GM12878 (cell line): Measurements from ENCODE around the gene TYW3. TPM values are rescaled to one million over a fixed set of nuclear protein-coding genes. Genes with fewer than 3 reads are reported as not detected.

Source experiments
- CBFB ChIP-seq: IDR thresholded peaks from 2 replicates; pipeline ENCODE4 v1.6.1; 2016; ENCODE audit warnings: antibody characterized with exemption, low read depth
- CBX3 ChIP-seq: fragments of 200-600 bp; sonication (generic); IDR thresholded peaks from 2 replicates; pipeline ENCODE4 v1.6.1; 2016; ENCODE audit warnings: low read depth, borderline replicate concordance
- CEBPB ChIP-seq, 2 experiments: fragments of 150-350 bp in 1 of 2; IDR thresholded peaks; 2 replicates each; pipeline ENCODE4 v1.6.1; 2012 to 2014; ENCODE audit warnings: low read depth in 2 of 2, low read length in 2 of 2, borderline replicate concordance in 1 of 2, inconsistent platforms in 1 of 2
- CREB1 ChIP-seq: IDR thresholded peaks from 2 replicates; pipeline ENCODE4 v1.6.1; 2012; ENCODE audit warnings: low read depth, mild to moderate bottlenecking, inconsistent platforms
- EGR1 ChIP-seq, 2 experiments: IDR thresholded peaks; 1 replicate in 1 of 2; 2 replicates in 1 of 2; pipeline ENCODE4 v1.6.1; 2011 to 2012; ENCODE audit warnings: low read depth in 2 of 2, low read length in 2 of 2, borderline replicate concordance in 1 of 2, mild to moderate bottlenecking in 1 of 2, moderate library complexity in 1 of 2
- IKZF2 ChIP-seq, 2 experiments: fragments of 450-650 bp; IDR thresholded peaks; 2 replicates each; pipeline ENCODE4 v1.6.1; 2017; ENCODE audit warnings: mild to moderate bottlenecking in 2 of 2, moderate library complexity in 2 of 2
- MYC ChIP-seq: IDR thresholded peaks from 2 replicates; pipeline ENCODE4 v1.6.1; 2011; ENCODE audit warnings: mild to moderate bottlenecking, low read length, moderate library complexity, inconsistent platforms; ENCODE audit not compliant: insufficient read depth, insufficient replicate concordance, insufficient read length, severe bottlenecking
- RAD51 ChIP-seq: fragments of 450-650 bp; IDR thresholded peaks from 2 replicates; pipeline ENCODE4 v1.6.1; 2016; ENCODE audit warnings: moderate library complexity, mild to moderate bottlenecking, inconsistent platforms
- RELA ChIP-seq: fragments of 450-650 bp; IDR thresholded peaks from 2 replicates; pipeline ENCODE4 v1.8.0; 2014; ENCODE audit warnings: borderline replicate concordance; ENCODE audit not compliant: partially characterized antibody
- STAT1 ChIP-seq: fragments of 450-650 bp; conservative IDR thresholded peaks from 2 replicates; pipeline ENCODE4 v1.6.1; 2014; ENCODE audit warnings: antibody characterized with exemption, mild to moderate bottlenecking
- TCF12 ChIP-seq: IDR thresholded peaks from 2 replicates; pipeline ENCODE4 v1.6.1; 2011; ENCODE audit warnings: low read depth, mild to moderate bottlenecking, low read length
- TCF7 ChIP-seq: IDR thresholded peaks from 2 replicates; pipeline ENCODE4 v1.6.1; 2014; ENCODE audit warnings: antibody characterized with exemption, borderline replicate concordance
- YBX1 ChIP-seq: fragments of 450-650 bp; IDR thresholded peaks from 2 replicates; pipeline ENCODE4 v1.6.1; 2016; ENCODE audit warnings: antibody characterized with exemption
- YY1 ChIP-seq: IDR thresholded peaks from 2 replicates; pipeline ENCODE4 v1.6.1; 2011; ENCODE audit warnings: low read depth, mild to moderate bottlenecking, low read length
- ZNF217 ChIP-seq: fragments of 450-650 bp; IDR thresholded peaks from 2 replicates; pipeline ENCODE4 v1.6.1; 2017; ENCODE audit warnings: antibody characterized with exemption, mild to moderate bottlenecking
- ZNF24 ChIP-seq: fragments of 450-650 bp; IDR thresholded peaks from 2 replicates; pipeline ENCODE4 v1.6.1; 2017; ENCODE audit warnings: antibody characterized with exemption, mild to moderate bottlenecking
- polyA plus RNA-seq, 11 experiments: library from polyadenylated mRNA; depleted of rRNA in 4 of 11; unstranded in 6 of 11; stranded (reverse) in 5 of 11; fragments of >200 nt; fragmentation: Nextera tagmentation in 4 of 11; fragmentation: Illumina TruSeq in 1 of 11; extraction: Ambion mirVana in 4 of 11; extraction: Trizol in 1 of 11; gene quantifications; 1 replicate in 1 of 11; 2 replicates in 10 of 11; pipeline versions ENCODE4 v1.2.1 to v1.2.3, GENCODE V29; 2011 to 2016; ENCODE audit warnings: inconsistent platforms in 2 of 11, missing spikeins in 2 of 11, low read depth in 1 of 11
- total RNA-seq, 4 experiments: library from RNA; depleted of rRNA in 3 of 4; stranded (reverse); fragments of >200 nt in 3 of 4; fragmentation: Illumina TruSeq in 1 of 4; extraction: Trizol in 1 of 4; gene quantifications; 2 replicates each; pipeline versions ENCODE4 v1.2.1 to v1.2.3, GENCODE V29; 2013 to 2021
- TF ChIP-seq, protein P1 (sequence below): fragments of 450-650 bp; IDR thresholded peaks from 2 replicates; pipeline ENCODE4 v1.6.1; 2016; ENCODE audit warnings: mild to moderate bottlenecking
- TF ChIP-seq, protein P2 (sequence below): fragments of 450-650 bp; IDR thresholded peaks from 2 replicates; pipeline ENCODE4 v1.6.1; 2017; ENCODE audit warnings: mild to moderate bottlenecking, moderate library complexity
- TF ChIP-seq, protein P3 (sequence below): fragments of 450-650 bp; IDR thresholded peaks from 2 replicates; pipeline ENCODE4 v1.6.1; 2017; ENCODE audit warnings: antibody characterized with exemption, mild to moderate bottlenecking, moderate library complexity
- TF ChIP-seq, protein P4 (sequence below): fragments of 450-650 bp; IDR thresholded peaks from 2 replicates; pipeline ENCODE4 v1.6.1; 2014; ENCODE audit warnings: mild to moderate bottlenecking

The TYW3 gene
- total and polyA plus RNA-seq, 10 of the 15 experiments (the other 5 are each of a cell fraction or from before 2014, with no cell fraction given): 18.6 to 54.4 (median 32.8) TPM

DNA sequence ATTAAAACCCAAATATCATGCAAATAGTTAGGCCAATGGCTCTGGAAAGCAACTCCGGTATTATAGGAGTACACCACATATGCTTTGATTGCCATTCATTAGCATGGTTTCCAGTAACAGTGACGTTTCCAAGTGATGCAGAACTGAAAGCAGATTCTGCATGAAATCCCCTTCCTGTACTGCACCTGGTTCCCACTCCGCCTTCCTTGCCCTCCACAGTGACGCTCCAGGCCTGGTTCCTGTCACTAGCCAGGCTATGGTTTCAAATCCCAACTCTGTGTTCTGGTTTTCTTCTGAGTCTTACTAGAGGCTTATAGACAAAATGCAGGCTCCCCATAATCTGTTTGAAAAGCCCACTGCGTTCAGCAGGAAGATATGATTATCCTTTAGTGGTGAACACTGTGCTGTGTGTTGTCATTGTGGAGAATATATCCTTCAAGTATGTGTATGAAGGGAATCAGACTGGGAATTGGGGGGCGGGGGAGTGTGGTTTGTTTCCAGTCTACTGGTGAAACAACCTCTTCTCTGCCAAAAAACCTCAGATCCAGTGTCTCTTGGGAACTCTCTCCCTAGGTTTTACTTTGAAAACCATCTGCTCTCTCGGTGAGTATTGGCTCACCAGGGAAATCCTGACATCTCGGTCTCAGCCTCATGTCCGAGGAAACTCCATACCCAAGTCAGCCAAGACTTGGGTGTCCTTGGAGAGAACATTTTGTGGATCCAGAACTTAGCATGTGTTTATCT lies 78.7 kb downstream of the TYW3 start (continued):
- TF ChIP-seq MYC (no peak), CEBPB (IDR thresholded peaks at IDR 0.05; ENCODE audit: borderline replicate concordance in 1 of 2, low read depth in 2 of 2, low read length in 2 of 2) (no peak), TCF7 (no peak), CREB1 (peak; percentile 63), IKZF2 (IDR thresholded peaks at IDR 0.05) (peak; percentile 78 to 79), RELA (no peak), CBFB (no peak), YBX1 (no peak), YY1 (no peak), EGR1 (IDR thresholded peaks at IDR 0.05; ENCODE audit: borderline replicate concordance in 1 of 2, low read depth in 2 of 2, low read length in 2 of 2) (no peak), STAT1 (no peak), RAD51 (no peak), CBX3 (no peak), ZNF24 (0 out of 2 replicates have a peak, but pooled peaks have one; percentile 8), TCF12 (peak; percentile 69; the same call in 1 of the 2 replicates), ZNF217 (no peak)
- TF ChIP-seq, protein P1, sequence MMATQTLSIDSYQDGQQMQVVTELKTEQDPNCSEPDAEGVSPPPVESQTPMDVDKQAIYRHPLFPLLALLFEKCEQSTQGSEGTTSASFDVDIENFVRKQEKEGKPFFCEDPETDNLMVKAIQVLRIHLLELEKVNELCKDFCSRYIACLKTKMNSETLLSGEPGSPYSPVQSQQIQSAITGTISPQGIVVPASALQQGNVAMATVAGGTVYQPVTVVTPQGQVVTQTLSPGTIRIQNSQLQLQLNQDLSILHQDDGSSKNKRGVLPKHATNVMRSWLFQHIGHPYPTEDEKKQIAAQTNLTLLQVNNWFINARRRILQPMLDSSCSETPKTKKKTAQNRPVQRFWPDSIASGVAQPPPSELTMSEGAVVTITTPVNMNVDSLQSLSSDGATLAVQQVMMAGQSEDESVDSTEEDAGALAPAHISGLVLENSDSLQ: no peak
- TF ChIP-seq, protein P2, sequence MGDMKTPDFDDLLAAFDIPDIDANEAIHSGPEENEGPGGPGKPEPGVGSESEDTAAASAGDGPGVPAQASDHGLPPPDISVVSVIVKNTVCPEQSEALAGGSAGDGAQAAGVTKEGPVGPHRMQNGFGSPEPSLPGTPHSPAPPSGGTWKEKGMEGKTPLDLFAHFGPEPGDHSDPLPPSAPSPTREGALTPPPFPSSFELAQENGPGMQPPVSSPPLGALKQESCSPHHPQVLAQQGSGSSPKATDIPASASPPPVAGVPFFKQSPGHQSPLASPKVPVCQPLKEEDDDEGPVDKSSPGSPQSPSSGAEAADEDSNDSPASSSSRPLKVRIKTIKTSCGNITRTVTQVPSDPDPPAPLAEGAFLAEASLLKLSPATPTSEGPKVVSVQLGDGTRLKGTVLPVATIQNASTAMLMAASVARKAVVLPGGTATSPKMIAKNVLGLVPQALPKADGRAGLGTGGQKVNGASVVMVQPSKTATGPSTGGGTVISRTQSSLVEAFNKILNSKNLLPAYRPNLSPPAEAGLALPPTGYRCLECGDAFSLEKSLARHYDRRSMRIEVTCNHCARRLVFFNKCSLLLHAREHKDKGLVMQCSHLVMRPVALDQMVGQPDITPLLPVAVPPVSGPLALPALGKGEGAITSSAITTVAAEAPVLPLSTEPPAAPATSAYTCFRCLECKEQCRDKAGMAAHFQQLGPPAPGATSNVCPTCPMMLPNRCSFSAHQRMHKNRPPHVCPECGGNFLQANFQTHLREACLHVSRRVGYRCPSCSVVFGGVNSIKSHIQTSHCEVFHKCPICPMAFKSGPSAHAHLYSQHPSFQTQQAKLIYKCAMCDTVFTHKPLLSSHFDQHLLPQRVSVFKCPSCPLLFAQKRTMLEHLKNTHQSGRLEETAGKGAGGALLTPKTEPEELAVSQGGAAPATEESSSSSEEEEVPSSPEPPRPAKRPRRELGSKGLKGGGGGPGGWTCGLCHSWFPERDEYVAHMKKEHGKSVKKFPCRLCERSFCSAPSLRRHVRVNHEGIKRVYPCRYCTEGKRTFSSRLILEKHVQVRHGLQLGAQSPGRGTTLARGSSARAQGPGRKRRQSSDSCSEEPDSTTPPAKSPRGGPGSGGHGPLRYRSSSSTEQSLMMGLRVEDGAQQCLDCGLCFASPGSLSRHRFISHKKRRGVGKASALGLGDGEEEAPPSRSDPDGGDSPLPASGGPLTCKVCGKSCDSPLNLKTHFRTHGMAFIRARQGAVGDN: no peak
- TF ChIP-seq, protein P3, sequence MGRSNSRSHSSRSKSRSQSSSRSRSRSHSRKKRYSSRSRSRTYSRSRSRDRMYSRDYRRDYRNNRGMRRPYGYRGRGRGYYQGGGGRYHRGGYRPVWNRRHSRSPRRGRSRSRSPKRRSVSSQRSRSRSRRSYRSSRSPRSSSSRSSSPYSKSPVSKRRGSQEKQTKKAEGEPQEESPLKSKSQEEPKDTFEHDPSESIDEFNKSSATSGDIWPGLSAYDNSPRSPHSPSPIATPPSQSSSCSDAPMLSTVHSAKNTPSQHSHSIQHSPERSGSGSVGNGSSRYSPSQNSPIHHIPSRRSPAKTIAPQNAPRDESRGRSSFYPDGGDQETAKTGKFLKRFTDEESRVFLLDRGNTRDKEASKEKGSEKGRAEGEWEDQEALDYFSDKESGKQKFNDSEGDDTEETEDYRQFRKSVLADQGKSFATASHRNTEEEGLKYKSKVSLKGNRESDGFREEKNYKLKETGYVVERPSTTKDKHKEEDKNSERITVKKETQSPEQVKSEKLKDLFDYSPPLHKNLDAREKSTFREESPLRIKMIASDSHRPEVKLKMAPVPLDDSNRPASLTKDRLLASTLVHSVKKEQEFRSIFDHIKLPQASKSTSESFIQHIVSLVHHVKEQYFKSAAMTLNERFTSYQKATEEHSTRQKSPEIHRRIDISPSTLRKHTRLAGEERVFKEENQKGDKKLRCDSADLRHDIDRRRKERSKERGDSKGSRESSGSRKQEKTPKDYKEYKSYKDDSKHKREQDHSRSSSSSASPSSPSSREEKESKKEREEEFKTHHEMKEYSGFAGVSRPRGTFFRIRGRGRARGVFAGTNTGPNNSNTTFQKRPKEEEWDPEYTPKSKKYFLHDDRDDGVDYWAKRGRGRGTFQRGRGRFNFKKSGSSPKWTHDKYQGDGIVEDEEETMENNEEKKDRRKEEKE: no peak
- TF ChIP-seq, protein P4, sequence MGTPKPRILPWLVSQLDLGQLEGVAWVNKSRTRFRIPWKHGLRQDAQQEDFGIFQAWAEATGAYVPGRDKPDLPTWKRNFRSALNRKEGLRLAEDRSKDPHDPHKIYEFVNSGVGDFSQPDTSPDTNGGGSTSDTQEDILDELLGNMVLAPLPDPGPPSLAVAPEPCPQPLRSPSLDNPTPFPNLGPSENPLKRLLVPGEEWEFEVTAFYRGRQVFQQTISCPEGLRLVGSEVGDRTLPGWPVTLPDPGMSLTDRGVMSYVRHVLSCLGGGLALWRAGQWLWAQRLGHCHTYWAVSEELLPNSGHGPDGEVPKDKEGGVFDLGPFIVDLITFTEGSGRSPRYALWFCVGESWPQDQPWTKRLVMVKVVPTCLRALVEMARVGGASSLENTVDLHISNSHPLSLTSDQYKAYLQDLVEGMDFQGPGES: no peak
